Neural progenitor cell (in vitro differentiated cells): ENCODE measurements around the gene ARL13A. TPM values are rescaled to one million over a fixed set of nuclear protein-coding genes. Genes with fewer than 3 reads are reported as not detected.

ENCODE experiments used
- DNase-seq: peaks from one replicate; pipeline ENCODE4 v3.0.0-alpha.2; 2016; ENCODE audit warnings: low spot score
- H2AFZ ChIP-seq: fragments of 200-600 bp; sonication (generic); replicated peaks from 2 replicates; pipeline ENCODE4 v1.6.1; 2016; ENCODE audit warnings: antibody characterized with exemption
- H3F3A ChIP-seq: fragments of 200-600 bp; sonication (generic); 2 replicates; pipeline ENCODE4 v1.6.1; 2016; ENCODE audit warnings: antibody characterized with exemption, low read depth
- H3K27ac ChIP-seq: fragments of 200-600 bp; sonication (generic); 2 replicates; pipeline ENCODE4 v1.5.1; 2016; ENCODE audit warnings: mild to moderate bottlenecking
- H3K27me3 ChIP-seq: fragments of 200-600 bp; sonication (generic); 2 replicates; pipeline ENCODE4 v1.6.1; 2016; ENCODE audit warnings: mild to moderate bottlenecking, moderate library complexity
- H3K36me3 ChIP-seq: fragments of 200-600 bp; sonication (generic); 2 replicates; pipeline ENCODE4 v1.5.1; 2016
- H3K4me1 ChIP-seq: fragments of 200-600 bp; sonication (generic); 2 replicates; pipeline ENCODE4 v1.6.1; 2016; ENCODE audit warnings: mixed run types
- H3K4me2 ChIP-seq: fragments of 200-600 bp; sonication (generic); 2 replicates; pipeline ENCODE4 v1.6.1; 2016
- H3K4me3 ChIP-seq: fragments of 200-600 bp; sonication (generic); 2 replicates; pipeline ENCODE4 v1.5.1; 2016
- H3K79me2 ChIP-seq: fragments of 200-600 bp; sonication (generic); 2 replicates; pipeline ENCODE4 v1.6.1; 2016; ENCODE audit warnings: low read depth
- H3K9ac ChIP-seq: fragments of 200-600 bp; sonication (generic); 2 replicates; pipeline ENCODE4 v1.6.1; 2016
- H3K9me3 ChIP-seq: fragments of 200-600 bp; sonication (generic); 2 replicates; pipeline ENCODE4 v1.5.1; 2016; ENCODE audit warnings: low read depth
- H4K20me1 ChIP-seq: fragments of 200-600 bp; sonication (generic); 2 replicates; pipeline ENCODE4 v1.6.1; 2016; ENCODE audit warnings: low read depth
- H3K27ac Mint-ChIP-seq: 3 replicates; pipeline ENCODE4 v1.8.0; 2021; ENCODE audit warnings: mixed read lengths
- H3K27me3 Mint-ChIP-seq: 2 replicates; pipeline ENCODE4 v1.8.0; 2022; ENCODE audit warnings: low read depth, mild to moderate bottlenecking, inconsistent platforms, moderate library complexity, mixed read lengths; ENCODE audit not compliant: insufficient read depth
- H3K36me3 Mint-ChIP-seq: 3 replicates; pipeline ENCODE4 v1.8.0; 2021; ENCODE audit warnings: mixed read lengths
- H3K4me1 Mint-ChIP-seq: 3 replicates; pipeline ENCODE4 v1.8.0; 2021; ENCODE audit warnings: mixed read lengths
- H3K4me3 Mint-ChIP-seq: 3 replicates; pipeline ENCODE4 v1.8.0; 2021; ENCODE audit warnings: mild to moderate bottlenecking, moderate library complexity, mixed read lengths
- H3K9me3 Mint-ChIP-seq: 3 replicates; pipeline ENCODE4 v1.8.0; 2020; ENCODE audit warnings: mixed read lengths
- CTCF ChIP-seq: fragments of 200-600 bp; sonication (generic); IDR thresholded peaks from 2 replicates; pipeline ENCODE4 v1.5.1; 2017; ENCODE audit warnings: antibody characterized with exemption, mild to moderate bottlenecking
- EZH2 ChIP-seq: fragments of 200-600 bp; sonication (generic); IDR thresholded peaks from 2 replicates; pipeline ENCODE4 v1.6.1; 2017; ENCODE audit warnings: antibody characterized with exemption, mild to moderate bottlenecking, moderate library complexity
- EZH2phosphoT487 ChIP-seq: fragments of 200-600 bp; sonication (generic); IDR thresholded peaks from 2 replicates; pipeline ENCODE4 v1.6.1; 2017; ENCODE audit warnings: antibody characterized with exemption
- total RNA-seq: library from RNA; depleted of rRNA; stranded (reverse); fragments of >200 nt; gene quantifications from 2 replicates; pipeline ENCODE4 v1.2.3, GENCODE V29; 2015; ENCODE audit warnings: low replicate concordance

The ARL13A gene
- total RNA-seq, 1 donor from 2014 or later: 0.36 TPM

- Histone ChIP-seq H3K4me2 (no peak overlapping the region), H3K9ac (no peak overlapping the region), H3K27me3 (no peaks in the 10 kb centered on the region), H3K4me1 (no peaks in the 10 kb centered on the region), H3K36me3 (no peaks in the 10 kb centered on the region), H4K20me1 (no peaks in the 10 kb centered on the region), H3K9me3 (no peaks in the 10 kb centered on the region), H3K27ac (no peak overlapping the region), H3K4me3 (no peak overlapping the region), H3F3A (no peaks in the 10 kb centered on the region), H2AFZ (no peak overlapping the region), H3K79me2 (no peaks in the 10 kb centered on the region)
- no peak overlapping the region for H3K27ac Mint-ChIP-seq
- H3K36me3 Mint-ChIP-seq: no peaks in the 10 kb centered on the region
- no peaks in the 10 kb centered on the region for H3K27me3 Mint-ChIP-seq
- no peak overlapping the region for H3K4me3 Mint-ChIP-seq
- H3K9me3 Mint-ChIP-seq: no peaks in the 10 kb centered on the region
- TF ChIP-seq CTCF: no peak
- TF ChIP-seq EZH2: no peak
- TF ChIP-seq EZH2phosphoT487: no peak
- no peak for DNase-seq
- no peaks in the 10 kb centered on the region for H3K4me1 Mint-ChIP-seq
Observed at GRCh38 chrX:100990139-100990538, 20.6 kb downstream of the ARL13A start.

- Histone ChIP-seq H3K4me1 (no peaks in the 10 kb centered on the region), H3K79me2 (no peaks in the 10 kb centered on the region), H3K27ac (no peak overlapping the region), H3K36me3 (no peaks in the 10 kb centered on the region), H3F3A (no peaks in the 10 kb centered on the region), H4K20me1 (no peaks in the 10 kb centered on the region), H3K9me3 (no peaks in the 10 kb centered on the region), H3K9ac (no peak overlapping the region), H3K4me3 (no peak overlapping the region), H2AFZ (no peak overlapping the region), H3K4me2 (no peak overlapping the region), H3K27me3 (no peaks in the 10 kb centered on the region)
- peaks cover 2% of the 10 kb centered on the region for H3K36me3 Mint-ChIP-seq
- no peak for TF ChIP-seq CTCF
- TF ChIP-seq EZH2phosphoT487: no peak
- TF ChIP-seq EZH2: no peak
- H3K9me3 Mint-ChIP-seq: no peaks in the 10 kb centered on the region
- no peak overlapping the region for H3K4me3 Mint-ChIP-seq
- no peak overlapping the region for H3K27ac Mint-ChIP-seq
- H3K27me3 Mint-ChIP-seq: no peaks in the 10 kb centered on the region
- no peaks in the 10 kb centered on the region for H3K4me1 Mint-ChIP-seq
- no peak for DNase-seq
Observed at GRCh38 chrX:100994352-100995281, 25.1 kb downstream of the ARL13A start.

- H3F3A ChIP-seq: no peaks in the 10 kb centered on the region
- no peak overlapping the region for H3K27ac ChIP-seq
- no peaks in the 10 kb centered on the region for H3K4me1 ChIP-seq
- no peak overlapping the region for H3K4me3 ChIP-seq
- no peaks in the 10 kb centered on the region for H3K9me3 ChIP-seq
- no peaks in the 10 kb centered on the region for H3K4me1 Mint-ChIP-seq
- H3K36me3 ChIP-seq: no peaks in the 10 kb centered on the region
- H3K9ac ChIP-seq: no peak overlapping the region
- no peak for DNase-seq
- no peak overlapping the region for H3K4me3 Mint-ChIP-seq
- H4K20me1 ChIP-seq: no peaks in the 10 kb centered on the region
- H3K36me3 Mint-ChIP-seq: peaks cover 2% of the 10 kb centered on the region
- no peak overlapping the region for H2AFZ ChIP-seq
- no peaks in the 10 kb centered on the region for H3K27me3 ChIP-seq
- H3K27me3 Mint-ChIP-seq: no peaks in the 10 kb centered on the region
- H3K9me3 Mint-ChIP-seq: no peaks in the 10 kb centered on the region
- no peaks in the 10 kb centered on the region for H3K79me2 ChIP-seq
- no peak overlapping the region for H3K27ac Mint-ChIP-seq
- H3K4me2 ChIP-seq: no peak overlapping the region
- no peak for TF ChIP-seq CTCF
- TF ChIP-seq EZH2: no peak
- no peak for TF ChIP-seq EZH2phosphoT487
Observed at GRCh38 chrX:100995469-100995868, 26.0 kb downstream of the ARL13A start.
